ENCODE data around the gene SH3RF3.

GRCh38 chr2:109154226-109154625 is 25.2 kb downstream of the SH3RF3 start:
- TF ChIP-seq POLR2AphosphoS5 (IDR thresholded peaks at IDR 0.05; ENCODE audit: low read depth, low read length): no peak
- no peak for TF ChIP-seq SIN3A (IDR thresholded peaks at IDR 0.05; ENCODE audit: borderline replicate concordance, insufficient read depth, low read length)
- no peak for TF ChIP-seq TAF1 (IDR thresholded peaks at IDR 0.05; ENCODE audit: borderline replicate concordance, insufficient read depth, low read length)
- TF ChIP-seq REST (IDR thresholded peaks at IDR 0.05; ENCODE audit: insufficient read depth in 1 of 2, low read depth in 2 of 2, low read length in 2 of 2): no peak
- no peak for TF ChIP-seq FOXP2 (optimal IDR thresholded peaks at IDR 0.05; ENCODE audit: borderline replicate concordance, extremely low read depth, extremely low read length, insufficient read depth)
